Stimulated activated CD4-positive, alpha-beta T cell treated with anti-CD3 and anti-CD28 coated beads, Interleukin-4, amount 100 ng/mL, for 1 hour (primary cell): ENCODE results near the gene DUSP23.

ENCODE experiments used
- DNase-seq: peaks from one replicate; pipeline ENCODE4 v3.0.0-alpha.2; 2020

DUSP23 gene

GRCh38 chr1:159829273-159829634 lies 48.5 kb downstream of the DUSP23 start:
- DNase-seq = no peak

- no peak for DNase-seq
Observed at GRCh38 chr1:159829822-159830465, 49.2 kb downstream of the DUSP23 start.

- DNase-seq = no peak
Observed at GRCh38 chr1:159830722-159831121, 50.0 kb downstream of the DUSP23 start.

DNA sequence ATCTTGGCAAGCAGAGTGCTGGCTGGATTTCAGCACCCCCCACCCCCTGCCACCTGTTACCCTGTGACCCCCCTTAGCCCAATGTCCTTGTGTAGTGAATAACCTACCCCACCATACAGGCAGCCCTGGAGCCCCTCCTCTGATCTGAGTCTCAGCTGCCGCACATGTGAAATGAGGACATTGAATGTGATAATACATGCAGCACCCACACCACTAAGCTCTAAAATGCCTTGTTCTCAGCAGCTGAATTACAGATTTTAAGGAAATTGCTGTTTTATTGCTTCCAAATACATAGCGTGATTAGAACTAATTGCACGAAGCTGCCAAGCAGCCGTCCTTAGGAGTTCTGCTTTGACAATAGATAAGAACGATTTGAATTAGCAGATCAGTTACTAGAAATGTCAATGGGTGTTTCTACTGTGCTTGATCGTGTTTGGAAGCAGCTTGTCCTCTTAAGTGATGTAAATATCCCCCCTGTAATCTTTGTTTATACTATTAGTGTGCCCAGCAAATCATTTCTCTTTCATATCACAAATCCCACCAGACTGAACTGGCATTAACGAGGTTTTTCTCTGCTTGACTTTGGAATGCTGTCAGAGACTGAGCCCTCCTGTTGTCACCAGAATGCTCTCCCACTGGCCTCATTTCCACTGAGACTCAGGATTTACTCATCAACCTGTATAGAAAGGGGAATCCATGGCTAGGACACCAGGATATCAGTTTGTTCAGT lies 50.8 kb downstream of the DUSP23 start:
- DNase-seq = no peak
